Superior temporal gyrus (tissue), 1 donor: ENCODE measurements around the gene LBX2.
"Not testable (repeated sequence)": the region's sequence is repeated elsewhere in the genome, so short reads cannot be mapped to it uniquely, and the experiment has no call there.

ENCODE experiments used
- DNase-seq: peaks from one replicate; pipeline ENCODE4 v3.0.0-alpha.2; 2016; ENCODE audit errors: extremely low spot score

LBX2 gene

DNA sequence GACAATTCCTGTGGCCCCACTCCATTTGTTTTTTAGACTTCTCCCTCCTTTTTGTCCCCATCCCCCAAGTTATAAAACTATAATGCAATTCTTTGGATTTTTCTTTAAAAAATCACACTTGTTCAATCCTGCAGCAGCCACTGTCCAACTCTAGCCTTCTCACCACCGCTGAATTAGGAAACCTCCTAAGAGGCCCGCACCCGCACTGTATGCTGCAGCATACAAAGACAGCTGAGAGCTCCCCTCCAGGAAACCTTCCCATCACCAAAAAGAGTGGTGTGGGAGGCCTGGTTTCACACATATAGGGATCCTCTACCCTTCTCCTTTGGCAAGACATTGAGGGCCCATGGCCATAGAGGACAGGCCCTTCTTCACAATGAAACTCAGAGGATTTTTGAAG is 5.2 kb upstream of the LBX2 start:
- DNase-seq, result no peak

DNA sequence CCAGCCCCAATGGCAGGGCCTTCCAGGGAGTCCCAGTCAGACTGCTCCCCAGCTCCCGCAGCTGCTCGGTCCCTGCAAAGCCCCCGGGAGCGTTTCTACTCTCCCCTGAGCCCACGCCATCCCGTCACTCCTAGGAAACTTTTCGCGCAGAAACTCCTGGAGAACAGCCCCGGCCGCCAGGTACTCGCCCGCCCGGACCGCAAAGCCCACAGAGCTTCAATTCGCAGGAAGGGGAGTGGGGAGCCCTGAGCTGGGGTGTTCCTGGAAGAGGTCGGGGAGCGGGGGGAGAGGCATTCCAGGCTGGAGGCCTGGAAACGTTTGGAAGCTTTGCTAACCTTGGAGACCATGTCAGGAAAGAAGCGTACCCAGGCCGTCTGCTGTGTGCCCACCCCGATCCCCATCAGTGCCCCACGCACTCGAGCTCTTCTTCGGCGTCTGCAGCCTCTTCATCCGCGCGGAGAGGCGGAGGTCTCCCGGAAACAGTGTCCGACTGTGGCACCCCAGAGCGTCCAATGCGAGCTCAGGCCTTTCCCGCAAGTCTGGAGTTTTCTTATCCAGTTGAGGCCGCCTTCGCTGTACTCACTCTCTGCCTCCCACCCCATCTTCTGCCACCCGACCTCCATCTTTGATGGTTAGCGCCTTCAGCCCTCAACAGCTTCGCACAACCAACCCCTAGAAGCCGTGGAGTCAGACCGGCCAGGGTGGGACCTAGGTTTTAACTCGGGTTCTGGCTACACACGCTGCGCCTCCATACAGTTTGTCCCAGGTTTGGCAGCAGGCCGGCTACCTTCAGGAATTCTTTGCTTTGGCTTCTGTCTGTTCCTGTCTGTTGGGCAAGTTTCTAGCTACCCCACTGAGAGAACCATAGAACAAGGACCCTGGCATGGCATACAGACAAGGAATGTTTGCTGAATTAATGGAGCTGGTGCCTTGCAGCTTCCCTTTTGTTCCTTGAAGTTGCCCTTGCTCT is 4.4 kb upstream of the LBX2 start:
- no peak for DNase-seq

DNA sequence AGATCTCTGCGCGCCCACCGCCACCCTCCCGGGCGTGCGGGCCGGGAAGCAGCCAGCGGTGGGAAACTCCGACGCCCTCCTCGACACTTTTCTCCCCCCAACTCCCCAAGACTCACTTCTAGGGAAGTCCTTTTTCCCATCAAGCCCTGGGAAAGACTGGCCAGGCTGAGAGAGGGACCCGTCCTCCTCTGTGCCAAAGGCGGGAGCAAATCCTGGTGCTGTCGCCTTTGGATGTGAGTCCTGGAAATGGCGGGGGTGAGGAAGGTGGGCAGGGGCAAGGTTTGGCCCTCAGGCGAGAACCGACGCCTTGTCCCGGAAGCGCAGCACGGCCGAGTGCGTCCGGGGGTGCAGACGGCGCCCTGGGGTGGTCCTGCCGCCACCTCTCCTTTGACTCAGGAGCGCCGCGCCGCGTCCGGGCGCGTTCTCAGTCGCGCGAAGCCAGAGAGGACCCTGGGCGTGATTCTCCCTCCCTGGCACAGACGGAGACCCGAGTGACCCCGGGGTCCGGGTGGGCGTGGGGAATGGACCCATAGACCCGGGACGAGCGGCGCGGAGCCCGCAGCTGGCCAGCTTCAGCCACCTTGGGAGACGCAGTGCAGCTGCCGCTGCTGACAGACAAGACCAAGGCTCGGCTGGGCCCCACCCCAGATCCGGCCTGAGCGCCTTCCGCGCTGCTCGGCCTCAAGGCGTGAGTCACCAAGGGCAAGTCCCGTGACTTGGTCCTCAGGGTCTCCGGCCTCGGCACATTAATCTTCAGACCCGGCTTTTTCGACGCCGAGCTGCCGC is 3.5 kb upstream of the LBX2 start:
- no peak for DNase-seq

DNA sequence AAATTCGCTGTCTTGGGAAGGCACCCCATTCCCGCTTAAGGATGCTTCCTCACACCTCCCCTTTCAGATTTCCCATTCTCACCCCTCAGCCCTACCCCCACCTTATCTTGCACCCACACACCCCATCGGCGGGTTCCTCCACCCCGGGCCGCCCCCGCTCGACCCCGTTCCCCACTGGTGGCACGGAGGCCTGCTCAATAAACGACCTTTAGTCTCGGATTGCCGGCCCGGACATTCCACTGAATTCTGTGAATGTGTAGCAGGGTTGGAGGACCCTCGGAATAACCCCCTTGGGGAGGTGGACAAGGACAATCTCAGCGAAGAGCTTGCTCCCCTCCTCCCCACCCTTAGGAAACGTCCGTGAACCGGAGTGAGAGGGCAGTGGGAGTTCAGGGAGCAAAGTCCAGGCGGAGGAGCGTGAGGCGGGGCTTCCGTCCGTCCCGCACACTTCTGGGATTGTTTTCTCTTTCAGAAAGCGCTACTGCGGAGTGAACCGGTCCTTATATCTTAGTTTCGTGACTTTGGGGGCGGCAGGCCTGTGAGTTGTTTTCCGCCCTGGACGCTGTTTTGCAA is 2.8 kb upstream of the LBX2 start:
- DNase-seq, result no peak

DNA sequence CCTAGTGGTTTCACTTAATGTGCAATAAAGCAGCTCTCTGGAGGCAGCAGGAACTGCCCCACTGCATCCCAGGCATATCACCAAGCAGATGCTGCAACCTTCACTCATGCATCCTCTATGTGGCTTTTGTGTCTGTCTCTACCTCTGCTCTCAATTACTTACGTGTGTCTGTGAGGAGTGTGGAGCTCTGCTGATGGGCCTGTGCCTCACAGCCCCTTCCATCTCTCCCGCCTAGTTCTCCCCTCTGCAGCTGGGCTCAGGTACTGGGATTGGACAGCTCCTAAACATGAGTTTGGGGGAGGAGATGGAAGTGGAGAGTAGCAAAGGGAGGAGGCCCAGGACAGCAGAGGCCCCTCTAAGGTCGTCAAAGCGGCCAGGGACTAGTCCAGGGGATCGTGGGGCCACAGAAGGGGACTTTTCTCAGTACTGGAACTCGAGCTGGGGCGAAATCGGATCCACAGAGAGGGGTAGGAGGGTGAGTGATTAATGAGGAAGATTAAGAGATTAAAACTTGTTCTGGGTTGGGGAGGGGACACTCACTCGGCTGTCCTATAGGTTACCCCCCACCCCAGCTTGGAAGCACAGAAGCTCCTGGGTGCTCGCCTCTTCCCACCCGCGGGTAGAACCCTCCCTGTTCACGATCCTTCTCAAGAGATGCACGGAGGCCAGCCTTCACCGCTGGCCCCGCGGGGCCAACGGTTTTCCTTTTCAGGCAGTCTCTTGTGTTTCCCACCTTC is 2.1 kb upstream of the LBX2 start:
- DNase-seq, result no peak

DNA sequence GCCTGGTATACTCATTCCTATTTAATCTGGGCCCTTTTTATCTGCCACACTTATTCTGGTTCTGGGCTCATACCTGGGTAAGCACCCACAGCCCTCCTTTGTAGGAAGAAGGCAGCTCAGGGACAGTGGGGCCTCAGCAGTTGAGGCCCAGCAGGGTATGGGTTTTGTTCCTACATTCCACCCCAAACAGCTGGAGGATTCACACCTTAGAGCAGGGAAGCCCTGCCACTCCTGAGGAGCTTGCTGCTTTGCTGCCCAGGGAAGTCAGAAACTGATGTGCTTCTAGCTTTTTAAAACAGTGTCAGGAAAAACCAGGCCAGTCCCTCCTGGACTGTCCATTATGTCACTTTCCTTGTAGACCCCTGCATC is 1.2 kb upstream of the LBX2 start:
- no peak for DNase-seq

DNA sequence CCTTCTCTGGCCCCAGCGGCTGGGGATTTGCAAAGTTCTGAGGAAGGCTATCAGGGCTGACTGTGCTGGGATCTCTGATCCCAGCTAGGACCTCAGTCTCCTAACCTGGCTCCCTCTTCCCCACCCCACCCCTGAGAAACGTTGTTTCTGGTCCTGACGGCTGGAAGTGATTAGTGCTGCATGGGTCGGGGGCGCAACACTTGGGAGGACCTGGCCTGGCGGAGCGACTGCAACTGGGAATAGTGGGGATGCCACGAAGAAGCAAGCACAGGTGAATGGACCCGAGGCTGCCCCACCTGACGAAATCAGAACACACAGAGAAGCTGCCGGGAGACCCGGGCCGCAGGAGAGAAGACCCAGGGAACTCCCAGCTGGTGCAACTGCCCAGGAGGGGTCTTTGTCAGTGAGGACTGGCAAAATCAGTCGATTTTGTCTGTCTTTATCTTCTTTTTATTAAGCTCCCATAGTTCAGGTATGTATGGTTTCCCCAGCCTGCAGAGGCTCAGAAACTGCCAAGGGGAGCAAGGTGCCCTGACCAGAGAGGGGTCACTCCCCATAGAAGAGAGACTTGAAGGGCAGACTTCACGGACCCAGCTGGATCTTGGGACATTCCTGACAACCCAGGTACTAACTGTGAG is 656 bp upstream of the LBX2 start:
- DNase-seq, result no peak

DNA sequence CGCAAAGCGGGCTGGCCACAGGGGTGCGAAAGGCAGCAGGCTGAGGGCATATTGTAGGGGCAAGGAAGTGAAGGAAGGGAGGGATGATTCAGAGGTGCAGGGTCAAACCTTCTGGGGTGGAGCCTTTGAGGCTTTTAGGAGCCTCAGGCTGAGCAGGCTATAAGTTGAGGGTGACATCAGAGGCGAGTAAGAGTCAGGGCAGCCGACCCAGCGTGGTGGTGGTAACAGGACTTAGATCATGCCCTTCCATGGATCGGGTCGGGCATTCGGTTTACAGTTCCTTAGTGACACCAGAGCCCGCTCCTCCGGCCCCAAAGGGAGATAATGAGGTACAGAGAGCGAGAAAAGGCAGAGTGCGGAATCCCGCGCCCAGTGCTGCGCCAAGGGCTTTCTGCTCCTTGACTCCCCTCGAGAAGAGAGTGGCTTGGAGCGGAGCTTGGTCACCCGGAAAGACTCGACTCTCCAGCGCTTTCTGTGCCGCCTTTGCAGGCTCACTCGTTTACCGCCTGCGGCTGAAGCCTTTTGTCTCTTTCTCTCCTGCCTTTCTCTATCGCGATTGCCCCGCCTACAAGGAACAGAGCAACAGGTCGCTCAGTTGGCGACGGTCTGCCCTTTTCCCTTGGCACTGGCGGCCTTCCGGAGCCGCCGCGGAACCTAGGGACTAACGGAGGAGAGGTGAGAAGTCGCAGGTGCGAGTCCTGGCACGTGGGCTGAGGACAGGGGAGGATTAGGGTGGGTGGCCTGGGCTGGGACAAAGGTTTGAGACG is 720 bp downstream of the LBX2 start:
- DNase-seq, result no peak

DNA sequence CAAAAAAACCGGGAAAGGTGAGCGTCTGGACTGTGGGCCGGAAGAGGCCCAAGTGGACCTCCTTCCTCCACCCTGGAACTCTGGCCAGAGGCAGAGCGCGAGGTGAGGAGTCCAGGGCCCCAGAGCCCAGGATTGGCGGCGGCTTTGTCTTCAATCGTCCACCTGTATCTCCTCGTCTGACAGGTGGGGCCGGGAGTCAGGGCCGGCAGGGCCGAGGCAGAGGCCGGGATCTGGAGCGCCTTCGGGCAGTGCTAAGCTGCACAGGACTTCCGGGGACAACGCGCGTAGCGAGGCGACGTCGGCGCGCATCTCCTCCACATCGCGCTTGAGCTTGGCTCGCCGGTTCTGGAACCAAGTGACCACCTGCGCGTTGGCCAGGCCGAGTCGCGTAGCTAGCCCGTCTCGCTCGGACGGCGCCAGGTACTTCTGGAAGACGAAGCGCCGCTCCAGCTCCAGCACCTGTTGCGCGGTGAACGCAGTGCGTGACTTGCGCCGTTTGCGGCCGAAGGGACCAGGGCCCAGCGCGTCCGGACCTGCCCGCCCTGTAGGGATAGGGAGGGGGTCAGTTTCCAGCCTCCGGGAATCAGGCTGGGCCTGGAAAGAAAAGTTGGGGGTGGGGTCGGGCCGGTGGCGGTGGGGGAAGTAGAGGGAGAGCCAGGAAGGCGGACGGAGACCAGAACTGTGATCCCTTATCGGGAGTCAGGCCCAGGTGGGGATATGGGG is 1.5 kb downstream of the LBX2 start:
- DNase-seq, result no peak

DNA sequence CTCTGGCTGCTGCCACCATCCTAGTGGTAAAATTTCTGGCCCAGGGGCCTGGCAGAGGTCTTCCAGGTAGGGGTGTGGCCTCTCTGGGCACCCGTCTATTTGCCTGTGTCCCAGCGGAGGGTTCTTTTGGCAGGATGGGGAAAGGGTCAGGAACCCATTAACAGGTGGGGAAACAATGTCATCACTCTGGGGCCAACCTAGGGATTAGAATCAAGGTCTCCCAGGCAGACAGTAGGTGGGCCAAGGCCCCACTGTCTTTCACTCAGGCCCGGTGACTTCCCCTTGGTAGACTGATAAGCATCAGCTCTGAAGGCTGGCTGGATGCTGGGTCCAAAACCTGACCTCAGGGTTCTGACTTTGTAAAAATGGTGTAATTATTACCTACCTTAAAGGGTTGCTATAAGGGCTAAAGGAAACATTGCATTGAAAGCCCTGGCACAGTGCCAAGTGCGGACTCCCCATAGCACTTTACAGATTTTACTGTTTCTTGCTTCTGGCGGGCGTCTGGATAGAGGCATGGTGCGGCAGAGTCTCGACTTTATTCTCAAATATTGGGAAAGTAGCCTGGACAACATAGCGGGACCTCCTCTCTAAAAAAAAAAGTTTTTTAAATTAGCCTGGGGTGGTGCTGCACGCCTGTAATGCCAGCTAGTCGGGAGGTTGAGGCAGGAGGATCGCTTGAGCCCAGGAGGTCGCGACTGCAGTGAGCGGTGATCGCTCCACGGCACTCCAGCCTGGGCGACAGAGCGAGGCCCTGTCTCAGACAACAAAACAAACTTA is 2.2 kb downstream of the LBX2 start:
- no peak for DNase-seq

DNA sequence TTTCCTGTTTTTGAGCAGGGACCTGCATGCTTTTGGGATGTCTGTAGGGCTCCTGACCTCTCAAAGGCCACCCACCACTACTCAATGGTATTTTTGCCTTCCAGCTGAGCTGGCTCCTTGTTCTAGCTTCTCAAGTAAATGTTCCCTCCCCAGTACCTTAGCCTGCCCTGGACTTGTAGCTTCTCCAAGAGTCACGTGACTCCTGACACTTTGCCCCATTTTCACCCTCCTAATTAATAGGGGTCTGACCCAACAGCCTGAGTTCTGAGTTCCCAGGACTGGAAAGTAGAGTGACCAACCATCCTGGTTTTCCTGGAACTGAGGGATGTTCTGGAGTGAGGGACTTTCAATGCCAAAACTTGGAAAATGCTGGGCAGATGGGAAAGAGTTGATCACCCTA is 4.0 kb downstream of the LBX2 start:
- DNase-seq, result no peak

DNA sequence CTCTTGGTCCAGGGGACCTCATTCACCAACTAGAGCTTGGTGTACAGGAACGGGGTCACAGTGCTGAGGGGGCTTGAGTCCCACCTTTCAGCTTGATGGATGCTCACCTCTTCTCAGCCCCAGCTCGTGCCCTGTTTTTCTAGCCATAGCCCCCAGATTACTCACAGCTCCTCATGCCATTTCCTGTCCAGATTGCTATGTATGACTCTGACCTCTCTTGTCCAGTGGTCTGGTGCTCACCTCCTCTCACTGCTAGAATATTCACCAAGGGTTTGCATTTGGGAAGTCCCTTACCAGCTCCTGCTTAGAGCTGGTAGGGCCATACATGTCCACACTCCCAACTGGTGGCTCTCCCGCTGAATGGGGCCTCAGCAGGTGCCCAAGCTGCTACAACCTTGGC is 5.9 kb downstream of the LBX2 start:
- no peak for DNase-seq

DNA sequence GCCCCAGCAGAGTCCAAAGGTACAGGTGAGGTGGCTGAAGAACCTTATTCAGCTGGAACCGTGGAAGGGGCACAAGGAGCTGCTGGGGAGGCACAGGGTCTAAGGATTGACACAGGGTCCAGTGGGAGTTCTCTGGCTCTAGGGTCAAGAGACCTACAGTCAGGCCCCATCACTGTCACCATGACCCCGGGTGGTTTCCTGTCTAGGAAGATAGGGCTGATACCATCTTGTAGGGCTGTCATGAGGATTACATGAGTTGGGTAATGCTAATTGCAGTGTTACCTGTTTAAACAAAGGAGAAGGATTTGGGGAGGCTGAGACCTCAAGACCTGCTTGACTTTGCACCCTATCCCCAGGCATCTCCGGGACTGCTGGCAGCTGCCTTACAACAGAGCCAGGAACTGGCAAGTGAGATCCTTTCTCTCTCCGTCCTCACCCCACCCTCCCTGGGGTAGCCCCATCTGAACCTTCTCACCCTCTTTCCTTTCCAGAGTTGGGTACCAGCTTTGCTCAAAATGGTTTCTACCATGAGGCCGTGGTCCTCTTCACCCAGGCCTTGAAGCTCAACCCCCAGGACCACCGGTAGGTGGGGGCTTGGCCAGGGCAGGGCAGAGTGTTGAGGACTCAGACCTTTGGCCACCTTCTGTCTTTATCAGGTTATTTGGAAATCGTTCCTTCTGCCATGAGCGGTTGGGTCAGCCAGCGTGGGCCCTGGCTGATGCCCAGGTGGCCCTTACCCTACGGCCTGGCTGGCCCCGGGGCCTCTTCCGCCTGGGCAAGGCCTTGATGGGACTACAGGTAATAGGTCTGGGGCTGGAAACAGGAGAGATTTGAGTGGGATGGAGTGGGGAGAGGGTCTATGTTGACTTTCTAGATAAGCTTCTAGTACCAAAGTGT is 7.5 kb downstream of the LBX2 start:
- DNase-seq, result no peak

DNA sequence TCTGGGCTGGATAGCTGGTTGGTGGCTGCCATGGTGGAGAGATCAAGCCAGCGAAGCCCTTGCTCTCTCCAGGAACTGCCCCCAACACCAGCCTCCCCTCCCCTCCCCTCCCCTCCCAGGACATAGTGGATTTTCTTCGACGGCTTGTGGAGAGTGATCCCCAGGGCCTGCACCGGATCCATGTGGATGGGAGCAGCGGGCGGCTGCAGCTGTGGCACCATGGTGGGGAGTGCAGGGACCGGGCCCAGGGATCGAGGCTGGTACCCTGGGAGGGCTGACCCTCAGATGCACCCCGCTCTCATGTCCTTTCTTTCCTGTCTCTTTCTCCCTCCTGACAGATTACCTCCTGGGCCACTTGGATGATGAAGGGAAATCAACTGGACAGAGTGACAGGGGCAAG is 9.5 kb downstream of the LBX2 start:
- no peak for DNase-seq

DNA sequence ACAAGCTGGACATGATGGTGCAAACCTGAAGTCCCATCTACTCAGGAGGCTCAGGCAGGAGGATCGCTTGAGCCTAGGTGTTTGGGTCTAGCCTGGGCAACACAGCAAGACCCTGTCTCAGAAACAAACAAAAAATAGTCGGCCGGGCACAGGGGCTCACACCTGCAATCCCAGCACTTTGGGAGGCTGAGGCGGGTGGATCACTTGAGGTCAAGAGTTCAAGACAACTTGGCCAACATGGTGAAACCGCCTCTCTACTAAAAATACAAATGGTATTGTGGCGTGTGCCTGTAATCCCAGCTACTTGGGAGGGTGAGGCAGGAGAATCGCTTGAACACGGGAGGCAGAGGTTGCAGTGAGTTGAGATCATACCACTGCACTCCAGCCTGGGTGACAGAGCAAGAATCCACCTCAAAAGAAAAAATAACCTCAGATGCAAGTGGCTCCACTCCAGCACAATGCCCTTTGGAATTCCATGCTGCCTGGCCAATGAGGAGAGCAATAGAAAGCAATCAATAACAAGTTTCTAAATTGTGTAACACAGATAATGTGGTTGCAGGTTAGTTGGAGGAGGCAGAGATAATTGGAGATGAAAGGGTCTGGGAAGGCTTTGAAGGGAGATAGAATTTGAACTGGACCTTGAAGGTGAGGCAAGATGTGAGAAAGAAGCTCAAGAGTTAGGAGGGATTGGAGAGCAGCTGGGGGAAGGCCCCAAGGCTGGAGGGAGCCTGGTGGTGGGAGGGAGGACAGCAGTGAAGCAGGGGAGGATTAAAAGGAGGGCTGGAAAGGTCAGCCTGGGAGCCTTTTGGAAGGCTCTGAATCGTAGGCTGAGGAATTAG is 10.5 kb downstream of the LBX2 start:
- no peak for DNase-seq

DNA sequence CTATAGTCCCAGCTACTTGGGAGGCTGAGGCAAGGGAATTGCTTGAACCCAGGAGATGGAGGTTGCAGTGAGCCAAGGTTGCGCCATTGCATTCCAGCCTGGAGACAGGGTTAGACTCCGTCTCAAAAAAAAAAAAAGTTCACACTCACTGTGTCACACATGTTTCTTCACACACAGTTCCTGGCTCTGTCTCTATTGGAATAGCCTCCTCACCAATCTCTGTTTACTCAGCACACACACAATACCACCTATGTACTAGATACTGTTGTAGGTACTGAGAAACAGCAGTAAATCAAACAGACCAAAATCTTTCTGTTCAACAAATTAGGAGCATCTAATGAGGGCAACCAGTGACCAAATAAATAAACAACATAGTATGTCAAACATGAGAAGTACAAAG is 13.3 kb downstream of the LBX2 start:
- no peak for DNase-seq

DNA sequence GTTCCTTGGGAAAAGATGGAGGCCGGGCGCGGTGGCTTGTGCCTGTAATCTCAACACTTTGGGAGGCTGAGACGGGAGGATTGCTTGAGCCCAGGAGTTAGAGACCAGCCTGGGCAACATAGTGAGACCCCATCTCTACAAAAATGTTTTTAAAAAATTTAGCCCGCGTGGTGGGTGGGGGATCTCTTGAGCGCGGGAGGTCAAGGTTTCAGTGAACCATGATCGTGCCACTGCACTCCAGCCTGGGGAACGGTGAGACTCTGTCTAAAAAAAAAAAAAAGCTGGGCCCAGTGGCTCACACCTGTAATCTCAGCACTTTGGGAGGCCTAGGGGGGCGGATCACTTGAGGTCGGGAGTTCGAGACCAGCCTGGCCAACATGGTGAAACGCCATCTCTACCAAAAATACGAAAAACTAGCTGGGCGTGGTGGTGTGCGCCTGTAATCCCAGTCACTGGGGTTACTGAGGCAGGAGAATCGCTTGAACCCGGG is 15.7 kb downstream of the LBX2 start:
- DNase-seq, result not testable (repeated sequence)
